Omental fat pad (tissue), 4 donors: ENCODE data around the gene CYSTM1. TPM values are rescaled to one million over a fixed set of nuclear protein-coding genes. Genes with fewer than 3 reads are reported as not detected.
A peak's percentile ranks its signal among the peaks of the same experiment; 100 is the strongest.

Source experiments
- ATAC-seq: fragments of 150-250 bp; one replicate; pipeline ENCODE4 v1.9.1; 2016; ENCODE audit warnings: mild to moderate bottlenecking, moderate library complexity; ENCODE audit not compliant: low FRiP score
- DNase-seq: peaks from one replicate; pipeline ENCODE4 v3.0.0-alpha.2; 2019; ENCODE audit warnings: low spot score
- CTCF ChIP-seq, 3 donors: fragments of 450-650 bp; IDR thresholded peaks; one replicate each; pipeline ENCODE4 v1.5.1; 2016 to 2017; ENCODE audit warnings: antibody characterized with exemption in 3 of 3, mild to moderate bottlenecking in 3 of 3, moderate library complexity in 2 of 3
- total RNA-seq, 4 donors: library from RNA; depleted of rRNA; stranded (reverse); fragments of >200 nt; gene quantifications; one replicate each; pipeline ENCODE4 v1.1.0, GENCODE V29; 2016

CYSTM1 gene
- 100 to 1,000 TPM; 105 to 164 (median 140) TPM for total RNA-seq

GRCh38 chr5:140174465-140175366 is at the start of gene CYSTM1:
Gene CYSTM1, plus strand, starts transcription at chr5:140175188. Its CDS starts 19,278 bp downstream, at chr5:140194466.
- TF ChIP-seq CTCF (IDR thresholded peaks at IDR 0.05): no peak
- DNase-seq: peak; percentile 91

GRCh38 chr5:140125637-140126036 is 49.4 kb upstream of the CYSTM1 start, which contains the start of gene IGIP:
Gene IGIP, plus strand, starts transcription at chr5:140125937. Its CDS starts 2,540 bp downstream, at chr5:140128477.
- no peak for TF ChIP-seq CTCF (IDR thresholded peaks at IDR 0.05)
- DNase-seq (no peak), ATAC-seq (no peak)

More at GRCh38 chr5:140174465-140175366, at the start of gene CYSTM1:
- ATAC-seq: peak; percentile 84

- DNase-seq (no peak), ATAC-seq (no peak)
Observed at GRCh38 chr5:140126315-140127012, 48.5 kb upstream of the CYSTM1 start.

GRCh38 chr5:140128376-140128775 is 46.6 kb upstream of the CYSTM1 start:
- DNase-seq: no peak
- TF ChIP-seq CTCF (IDR thresholded peaks at IDR 0.05): no peak
- no peak for ATAC-seq

More at GRCh38 chr5:140126315-140127012, 48.5 kb upstream of the CYSTM1 start:
- TF ChIP-seq CTCF (IDR thresholded peaks at IDR 0.05): no peak

GRCh38 chr5:140130949-140131733 is 43.8 kb upstream of the CYSTM1 start:
- ATAC-seq (no peak), DNase-seq (no peak)
- TF ChIP-seq CTCF (IDR thresholded peaks at IDR 0.05): no peak

GRCh38 chr5:140131967-140132409 is 43.0 kb upstream of the CYSTM1 start:
- ATAC-seq: peak; percentile 76
- TF ChIP-seq CTCF (IDR thresholded peaks at IDR 0.05): no peak
- DNase-seq: no peak
